WTC11 (cell line): Measurements from ENCODE around the gene DDC. TPM values are rescaled to one million over a fixed set of nuclear protein-coding genes. Genes with fewer than 3 reads are reported as not detected.

Source experiments
- ATAC-seq: fragments of 200-7000 bp; cut with Tn5 transposase; 2 replicates; pipeline ENCODE4 v1.10.0; 2021; ENCODE audit warnings: mild to moderate bottlenecking, moderate library complexity
- CTCF ChIA-PET: fragments of 300-600 bp; sonication (Branson Sonifier 250); formaldehyde crosslinking; loops from one replicate; lab custom pipeline; 2021; ENCODE audit warnings: antibody characterized with exemption; lab: Charles Lee
- POLR2A ChIA-PET: fragments of 350-600 bp; sonication (Branson Sonifier 250); formaldehyde crosslinking; loops from one replicate; lab custom pipeline; 2021; ENCODE audit warnings: antibody characterized with exemption; lab: Charles Lee
- DNase-seq: peaks from one replicate; pipeline ENCODE4 v3.0.0; 2021; ENCODE audit warnings: low spot score
- H3K27ac Mint-ChIP-seq: 2 replicates; pipeline ENCODE4 v1.8.0; 2021; ENCODE audit warnings: mixed read lengths
- H3K27me3 Mint-ChIP-seq: 2 replicates; pipeline ENCODE4 v1.8.0; 2021; ENCODE audit warnings: low read depth, mild to moderate bottlenecking, moderate library complexity, mixed read lengths
- H3K36me3 Mint-ChIP-seq: 2 replicates; pipeline ENCODE4 v1.8.0; 2021; ENCODE audit warnings: mixed read lengths
- H3K4me1 Mint-ChIP-seq: 2 replicates; pipeline ENCODE4 v1.8.0; 2022; ENCODE audit warnings: mixed read lengths
- H3K4me3 Mint-ChIP-seq: 2 replicates; pipeline ENCODE4 v1.8.0; 2021; ENCODE audit warnings: mild to moderate bottlenecking, moderate library complexity, mixed read lengths
- H3K9me3 Mint-ChIP-seq: 2 replicates; pipeline ENCODE4 v1.8.0; 2021; ENCODE audit warnings: mixed read lengths
- ATF1 ChIP-seq: sonication (generic); formaldehyde crosslinking; IDR thresholded peaks from 2 replicates; pipeline ENCODE4 v1.8.1; 2023; ENCODE audit warnings: mild to moderate bottlenecking, moderate library complexity, missing genetic modification reagents
- FOXK1 ChIP-seq: sonication (generic); formaldehyde crosslinking; IDR thresholded peaks from 2 replicates; pipeline ENCODE4 v1.8.0; 2022; ENCODE audit warnings: mild to moderate bottlenecking, moderate library complexity, missing genetic modification reagents
- HMGA2 ChIP-seq: fragments of 250-450 bp; sonication (Bioruptor Pico); IDR thresholded peaks from 2 replicates; pipeline ENCODE4 v1.4.0; 2021; ENCODE audit warnings: mild to moderate bottlenecking, moderate library complexity
- JUN ChIP-seq: sonication (generic); formaldehyde crosslinking; IDR thresholded peaks from 2 replicates; pipeline ENCODE4 v1.8.0; 2023; ENCODE audit warnings: mild to moderate bottlenecking, missing genetic modification reagents
- MXD4 ChIP-seq: fragments of 250-450 bp; sonication (Bioruptor Pico); IDR thresholded peaks from 2 replicates; pipeline ENCODE4 v1.8.0; 2021; ENCODE audit warnings: mild to moderate bottlenecking, moderate library complexity, borderline replicate concordance
- NR1H2 ChIP-seq: sonication (generic); formaldehyde crosslinking; IDR thresholded peaks from 2 replicates; pipeline ENCODE4 v1.9.0; 2021; ENCODE audit warnings: mild to moderate bottlenecking, moderate library complexity, missing genetic modification reagents
- NR2C2 ChIP-seq: sonication (generic); formaldehyde crosslinking; IDR thresholded peaks from 2 replicates; pipeline ENCODE4 v1.8.0; 2022; ENCODE audit warnings: mild to moderate bottlenecking, missing genetic modification reagents
- RELA ChIP-seq: sonication (generic); formaldehyde crosslinking; IDR thresholded peaks from 2 replicates; pipeline ENCODE4 v1.8.1; 2022; ENCODE audit warnings: missing genetic modification reagents, mild to moderate bottlenecking, borderline replicate concordance
- SMAD3 ChIP-seq: sonication (generic); formaldehyde crosslinking; IDR thresholded peaks from 2 replicates; pipeline ENCODE4 v1.8.0; 2022; ENCODE audit warnings: missing genetic modification reagents, mild to moderate bottlenecking, borderline replicate concordance
- ZNF232 ChIP-seq: sonication (generic); formaldehyde crosslinking; IDR thresholded peaks from 2 replicates; pipeline ENCODE4 v1.8.0; 2022; ENCODE audit warnings: mild to moderate bottlenecking, missing genetic modification reagents
- total RNA-seq: library from RNA; stranded (reverse); gene quantifications from 3 replicates; pipeline ENCODE4 v1.2.3, GENCODE V29; 2021
- TF ChIP-seq, protein P1 (sequence below): fragments of 200-600 bp; IDR thresholded peaks from 2 replicates; pipeline ENCODE4 v1.8.0; 2022; ENCODE audit warnings: antibody characterized with exemption
- TF ChIP-seq, protein P2 (sequence below): sonication (generic); formaldehyde crosslinking; IDR thresholded peaks from 2 replicates; pipeline ENCODE4 v1.8.1; 2023; ENCODE audit warnings: mild to moderate bottlenecking, missing genetic modification reagents
- TF ChIP-seq, protein P3 (sequence below): fragments of 250-450 bp; sonication (Bioruptor Pico); IDR thresholded peaks from 2 replicates; pipeline ENCODE4 v1.9.0; 2021; ENCODE audit warnings: mild to moderate bottlenecking
- TF ChIP-seq, protein P4 (sequence below): sonication (generic); formaldehyde crosslinking; IDR thresholded peaks from 2 replicates; pipeline ENCODE4 v1.8.1; 2022; ENCODE audit warnings: mild to moderate bottlenecking, missing genetic modification reagents, moderate library complexity, borderline replicate concordance
- TF ChIP-seq, protein P5 (sequence below): sonication (generic); formaldehyde crosslinking; IDR thresholded peaks from 2 replicates; pipeline ENCODE4 v1.8.0; 2023; ENCODE audit warnings: missing genetic modification reagents, mild to moderate bottlenecking, borderline replicate concordance
- TF ChIP-seq, protein P6 (sequence below): sonication (generic); formaldehyde crosslinking; IDR thresholded peaks from 2 replicates; pipeline ENCODE4 v1.8.1; 2023; ENCODE audit warnings: mild to moderate bottlenecking, missing genetic modification reagents, moderate library complexity
- TF ChIP-seq, protein P7 (sequence below): sonication (generic); formaldehyde crosslinking; IDR thresholded peaks from 2 replicates; pipeline ENCODE4 v1.8.0; 2022; ENCODE audit warnings: mild to moderate bottlenecking, missing genetic modification reagents
- TF ChIP-seq, protein P8 (sequence below): fragments of 250-450 bp; sonication (Bioruptor Pico); IDR thresholded peaks from 2 replicates; pipeline ENCODE4 v2.1.2; 2022; ENCODE audit warnings: mild to moderate bottlenecking, moderate library complexity
- TF ChIP-seq, protein P9 (sequence below): sonication (generic); formaldehyde crosslinking; IDR thresholded peaks from 2 replicates; pipeline ENCODE4 v1.8.1; 2023; ENCODE audit warnings: mild to moderate bottlenecking, missing genetic modification reagents, borderline replicate concordance

DDC gene
- total RNA-seq, 1 experiment from 2014 or later: not detected

DNA sequence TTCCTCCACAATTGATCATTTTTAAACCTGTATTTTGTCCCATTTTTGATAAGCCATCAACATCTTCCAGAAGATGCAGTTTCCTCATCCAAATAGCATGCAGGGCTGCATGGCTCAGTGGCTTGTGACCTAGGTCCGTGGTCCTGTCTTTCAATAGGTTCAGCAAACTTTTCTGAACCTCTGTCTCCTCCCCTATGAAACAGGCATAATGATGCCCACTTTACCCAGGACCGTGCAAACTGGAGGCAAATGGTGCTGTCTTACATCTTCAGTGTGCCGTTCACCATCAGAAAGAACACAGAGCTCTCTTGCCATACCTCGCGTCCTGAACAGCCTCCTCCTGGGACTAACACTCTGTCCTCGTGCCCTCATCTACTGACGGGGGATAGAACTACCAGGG is 92.8 kb downstream of the DDC start:
- Mint-ChIP-seq H3K27ac (no peak overlapping the region), H3K27me3 (peaks cover 19% of the 10 kb centered on the region), H3K9me3 (no peaks in the 10 kb centered on the region), H3K36me3 (no peaks in the 10 kb centered on the region)
- POLR2A ChIA-PET: no interaction called here
- no peak for DNase-seq
- TF ChIP-seq, protein P1, sequence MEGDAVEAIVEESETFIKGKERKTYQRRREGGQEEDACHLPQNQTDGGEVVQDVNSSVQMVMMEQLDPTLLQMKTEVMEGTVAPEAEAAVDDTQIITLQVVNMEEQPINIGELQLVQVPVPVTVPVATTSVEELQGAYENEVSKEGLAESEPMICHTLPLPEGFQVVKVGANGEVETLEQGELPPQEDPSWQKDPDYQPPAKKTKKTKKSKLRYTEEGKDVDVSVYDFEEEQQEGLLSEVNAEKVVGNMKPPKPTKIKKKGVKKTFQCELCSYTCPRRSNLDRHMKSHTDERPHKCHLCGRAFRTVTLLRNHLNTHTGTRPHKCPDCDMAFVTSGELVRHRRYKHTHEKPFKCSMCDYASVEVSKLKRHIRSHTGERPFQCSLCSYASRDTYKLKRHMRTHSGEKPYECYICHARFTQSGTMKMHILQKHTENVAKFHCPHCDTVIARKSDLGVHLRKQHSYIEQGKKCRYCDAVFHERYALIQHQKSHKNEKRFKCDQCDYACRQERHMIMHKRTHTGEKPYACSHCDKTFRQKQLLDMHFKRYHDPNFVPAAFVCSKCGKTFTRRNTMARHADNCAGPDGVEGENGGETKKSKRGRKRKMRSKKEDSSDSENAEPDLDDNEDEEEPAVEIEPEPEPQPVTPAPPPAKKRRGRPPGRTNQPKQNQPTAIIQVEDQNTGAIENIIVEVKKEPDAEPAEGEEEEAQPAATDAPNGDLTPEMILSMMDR: no peak
- TF ChIP-seq NR1H2 (CRISPR knock-in tag) (no peak), RELA (no peak), ATF1 (CRISPR knock-in tag) (no peak), HMGA2 (no peak), NR2C2 (CRISPR knock-in tag) (no peak), JUN (CRISPR knock-in tag) (no peak), MXD4 (no peak), SMAD3 (CRISPR knock-in tag) (no peak), ZNF232 (CRISPR knock-in tag) (no peak), FOXK1 (no peak)
- TF ChIP-seq, protein P2, sequence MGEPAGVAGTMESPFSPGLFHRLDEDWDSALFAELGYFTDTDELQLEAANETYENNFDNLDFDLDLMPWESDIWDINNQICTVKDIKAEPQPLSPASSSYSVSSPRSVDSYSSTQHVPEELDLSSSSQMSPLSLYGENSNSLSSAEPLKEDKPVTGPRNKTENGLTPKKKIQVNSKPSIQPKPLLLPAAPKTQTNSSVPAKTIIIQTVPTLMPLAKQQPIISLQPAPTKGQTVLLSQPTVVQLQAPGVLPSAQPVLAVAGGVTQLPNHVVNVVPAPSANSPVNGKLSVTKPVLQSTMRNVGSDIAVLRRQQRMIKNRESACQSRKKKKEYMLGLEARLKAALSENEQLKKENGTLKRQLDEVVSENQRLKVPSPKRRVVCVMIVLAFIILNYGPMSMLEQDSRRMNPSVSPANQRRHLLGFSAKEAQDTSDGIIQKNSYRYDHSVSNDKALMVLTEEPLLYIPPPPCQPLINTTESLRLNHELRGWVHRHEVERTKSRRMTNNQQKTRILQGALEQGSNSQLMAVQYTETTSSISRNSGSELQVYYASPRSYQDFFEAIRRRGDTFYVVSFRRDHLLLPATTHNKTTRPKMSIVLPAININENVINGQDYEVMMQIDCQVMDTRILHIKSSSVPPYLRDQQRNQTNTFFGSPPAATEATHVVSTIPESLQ: no peak
- TF ChIP-seq, protein P3, sequence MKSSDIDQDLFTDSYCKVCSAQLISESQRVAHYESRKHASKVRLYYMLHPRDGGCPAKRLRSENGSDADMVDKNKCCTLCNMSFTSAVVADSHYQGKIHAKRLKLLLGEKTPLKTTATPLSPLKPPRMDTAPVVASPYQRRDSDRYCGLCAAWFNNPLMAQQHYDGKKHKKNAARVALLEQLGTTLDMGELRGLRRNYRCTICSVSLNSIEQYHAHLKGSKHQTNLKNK: no peak
- TF ChIP-seq, protein P4, sequence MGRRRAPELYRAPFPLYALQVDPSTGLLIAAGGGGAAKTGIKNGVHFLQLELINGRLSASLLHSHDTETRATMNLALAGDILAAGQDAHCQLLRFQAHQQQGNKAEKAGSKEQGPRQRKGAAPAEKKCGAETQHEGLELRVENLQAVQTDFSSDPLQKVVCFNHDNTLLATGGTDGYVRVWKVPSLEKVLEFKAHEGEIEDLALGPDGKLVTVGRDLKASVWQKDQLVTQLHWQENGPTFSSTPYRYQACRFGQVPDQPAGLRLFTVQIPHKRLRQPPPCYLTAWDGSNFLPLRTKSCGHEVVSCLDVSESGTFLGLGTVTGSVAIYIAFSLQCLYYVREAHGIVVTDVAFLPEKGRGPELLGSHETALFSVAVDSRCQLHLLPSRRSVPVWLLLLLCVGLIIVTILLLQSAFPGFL (CRISPR knock-in tag): no peak
- TF ChIP-seq, protein P5, sequence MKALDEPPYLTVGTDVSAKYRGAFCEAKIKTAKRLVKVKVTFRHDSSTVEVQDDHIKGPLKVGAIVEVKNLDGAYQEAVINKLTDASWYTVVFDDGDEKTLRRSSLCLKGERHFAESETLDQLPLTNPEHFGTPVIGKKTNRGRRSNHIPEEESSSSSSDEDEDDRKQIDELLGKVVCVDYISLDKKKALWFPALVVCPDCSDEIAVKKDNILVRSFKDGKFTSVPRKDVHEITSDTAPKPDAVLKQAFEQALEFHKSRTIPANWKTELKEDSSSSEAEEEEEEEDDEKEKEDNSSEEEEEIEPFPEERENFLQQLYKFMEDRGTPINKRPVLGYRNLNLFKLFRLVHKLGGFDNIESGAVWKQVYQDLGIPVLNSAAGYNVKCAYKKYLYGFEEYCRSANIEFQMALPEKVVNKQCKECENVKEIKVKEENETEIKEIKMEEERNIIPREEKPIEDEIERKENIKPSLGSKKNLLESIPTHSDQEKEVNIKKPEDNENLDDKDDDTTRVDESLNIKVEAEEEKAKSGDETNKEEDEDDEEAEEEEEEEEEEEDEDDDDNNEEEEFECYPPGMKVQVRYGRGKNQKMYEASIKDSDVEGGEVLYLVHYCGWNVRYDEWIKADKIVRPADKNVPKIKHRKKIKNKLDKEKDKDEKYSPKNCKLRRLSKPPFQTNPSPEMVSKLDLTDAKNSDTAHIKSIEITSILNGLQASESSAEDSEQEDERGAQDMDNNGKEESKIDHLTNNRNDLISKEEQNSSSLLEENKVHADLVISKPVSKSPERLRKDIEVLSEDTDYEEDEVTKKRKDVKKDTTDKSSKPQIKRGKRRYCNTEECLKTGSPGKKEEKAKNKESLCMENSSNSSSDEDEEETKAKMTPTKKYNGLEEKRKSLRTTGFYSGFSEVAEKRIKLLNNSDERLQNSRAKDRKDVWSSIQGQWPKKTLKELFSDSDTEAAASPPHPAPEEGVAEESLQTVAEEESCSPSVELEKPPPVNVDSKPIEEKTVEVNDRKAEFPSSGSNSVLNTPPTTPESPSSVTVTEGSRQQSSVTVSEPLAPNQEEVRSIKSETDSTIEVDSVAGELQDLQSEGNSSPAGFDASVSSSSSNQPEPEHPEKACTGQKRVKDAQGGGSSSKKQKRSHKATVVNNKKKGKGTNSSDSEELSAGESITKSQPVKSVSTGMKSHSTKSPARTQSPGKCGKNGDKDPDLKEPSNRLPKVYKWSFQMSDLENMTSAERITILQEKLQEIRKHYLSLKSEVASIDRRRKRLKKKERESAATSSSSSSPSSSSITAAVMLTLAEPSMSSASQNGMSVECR (CRISPR knock-in tag): no peak
- TF ChIP-seq, protein P6, sequence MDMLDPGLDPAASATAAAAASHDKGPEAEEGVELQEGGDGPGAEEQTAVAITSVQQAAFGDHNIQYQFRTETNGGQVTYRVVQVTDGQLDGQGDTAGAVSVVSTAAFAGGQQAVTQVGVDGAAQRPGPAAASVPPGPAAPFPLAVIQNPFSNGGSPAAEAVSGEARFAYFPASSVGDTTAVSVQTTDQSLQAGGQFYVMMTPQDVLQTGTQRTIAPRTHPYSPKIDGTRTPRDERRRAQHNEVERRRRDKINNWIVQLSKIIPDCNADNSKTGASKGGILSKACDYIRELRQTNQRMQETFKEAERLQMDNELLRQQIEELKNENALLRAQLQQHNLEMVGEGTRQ (CRISPR knock-in tag): no peak
- TF ChIP-seq, protein P7, sequence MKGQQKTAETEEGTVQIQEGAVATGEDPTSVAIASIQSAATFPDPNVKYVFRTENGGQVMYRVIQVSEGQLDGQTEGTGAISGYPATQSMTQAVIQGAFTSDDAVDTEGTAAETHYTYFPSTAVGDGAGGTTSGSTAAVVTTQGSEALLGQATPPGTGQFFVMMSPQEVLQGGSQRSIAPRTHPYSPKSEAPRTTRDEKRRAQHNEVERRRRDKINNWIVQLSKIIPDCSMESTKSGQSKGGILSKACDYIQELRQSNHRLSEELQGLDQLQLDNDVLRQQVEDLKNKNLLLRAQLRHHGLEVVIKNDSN (CRISPR knock-in tag): no peak
- TF ChIP-seq, protein P8, sequence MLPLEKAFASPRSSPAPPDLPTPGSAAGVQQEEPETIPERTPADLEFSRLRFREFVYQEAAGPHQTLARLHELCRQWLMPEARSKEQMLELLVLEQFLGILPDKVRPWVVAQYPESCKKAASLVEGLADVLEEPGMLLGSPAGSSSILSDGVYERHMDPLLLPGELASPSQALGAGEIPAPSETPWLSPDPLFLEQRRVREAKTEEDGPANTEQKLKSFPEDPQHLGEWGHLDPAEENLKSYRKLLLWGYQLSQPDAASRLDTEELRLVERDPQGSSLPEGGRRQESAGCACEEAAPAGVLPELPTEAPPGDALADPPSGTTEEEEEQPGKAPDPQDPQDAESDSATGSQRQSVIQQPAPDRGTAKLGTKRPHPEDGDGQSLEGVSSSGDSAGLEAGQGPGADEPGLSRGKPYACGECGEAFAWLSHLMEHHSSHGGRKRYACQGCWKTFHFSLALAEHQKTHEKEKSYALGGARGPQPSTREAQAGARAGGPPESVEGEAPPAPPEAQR (CRISPR knock-in tag): no peak
- TF ChIP-seq, protein P9, sequence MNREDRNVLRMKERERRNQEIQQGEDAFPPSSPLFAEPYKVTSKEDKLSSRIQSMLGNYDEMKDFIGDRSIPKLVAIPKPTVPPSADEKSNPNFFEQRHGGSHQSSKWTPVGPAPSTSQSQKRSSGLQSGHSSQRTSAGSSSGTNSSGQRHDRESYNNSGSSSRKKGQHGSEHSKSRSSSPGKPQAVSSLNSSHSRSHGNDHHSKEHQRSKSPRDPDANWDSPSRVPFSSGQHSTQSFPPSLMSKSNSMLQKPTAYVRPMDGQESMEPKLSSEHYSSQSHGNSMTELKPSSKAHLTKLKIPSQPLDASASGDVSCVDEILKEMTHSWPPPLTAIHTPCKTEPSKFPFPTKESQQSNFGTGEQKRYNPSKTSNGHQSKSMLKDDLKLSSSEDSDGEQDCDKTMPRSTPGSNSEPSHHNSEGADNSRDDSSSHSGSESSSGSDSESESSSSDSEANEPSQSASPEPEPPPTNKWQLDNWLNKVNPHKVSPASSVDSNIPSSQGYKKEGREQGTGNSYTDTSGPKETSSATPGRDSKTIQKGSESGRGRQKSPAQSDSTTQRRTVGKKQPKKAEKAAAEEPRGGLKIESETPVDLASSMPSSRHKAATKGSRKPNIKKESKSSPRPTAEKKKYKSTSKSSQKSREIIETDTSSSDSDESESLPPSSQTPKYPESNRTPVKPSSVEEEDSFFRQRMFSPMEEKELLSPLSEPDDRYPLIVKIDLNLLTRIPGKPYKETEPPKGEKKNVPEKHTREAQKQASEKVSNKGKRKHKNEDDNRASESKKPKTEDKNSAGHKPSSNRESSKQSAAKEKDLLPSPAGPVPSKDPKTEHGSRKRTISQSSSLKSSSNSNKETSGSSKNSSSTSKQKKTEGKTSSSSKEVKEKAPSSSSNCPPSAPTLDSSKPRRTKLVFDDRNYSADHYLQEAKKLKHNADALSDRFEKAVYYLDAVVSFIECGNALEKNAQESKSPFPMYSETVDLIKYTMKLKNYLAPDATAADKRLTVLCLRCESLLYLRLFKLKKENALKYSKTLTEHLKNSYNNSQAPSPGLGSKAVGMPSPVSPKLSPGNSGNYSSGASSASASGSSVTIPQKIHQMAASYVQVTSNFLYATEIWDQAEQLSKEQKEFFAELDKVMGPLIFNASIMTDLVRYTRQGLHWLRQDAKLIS (CRISPR knock-in tag): no peak
- TF ChIP-seq, all 79 proteins: peak for 0
- Mint-ChIP-seq H3K4me1 (peaks cover 17% of the 10 kb centered on the region), H3K4me3 (no peak overlapping the region)
- CTCF ChIA-PET: no interaction called here
- no peak for ATAC-seq
